HepG2 (cell line): Measurements from ENCODE around the gene ADGRL3. TPM values are rescaled to one million over a fixed set of nuclear protein-coding genes. Genes with fewer than 3 reads are reported as not detected.

Experiments
- CEBPG ChIP-seq: IDR thresholded peaks from 2 replicates; pipeline ENCODE4 v1.6.1; 2016
- DR1 ChIP-seq: sonication (generic); formaldehyde crosslinking; IDR thresholded peaks from 2 replicates; pipeline ENCODE4 v1.8.0; 2021; ENCODE audit warnings: mild to moderate bottlenecking, missing genetic modification reagents, inconsistent platforms
- FOSL2 ChIP-seq: sonication (generic); formaldehyde crosslinking; IDR thresholded peaks from 2 replicates; pipeline ENCODE4 v1.4.0; 2020; ENCODE audit warnings: missing genetic modification reagents
- GATAD2A ChIP-seq: IDR thresholded peaks from 2 replicates; pipeline ENCODE4 v1.6.1; 2016
- HES4 ChIP-seq: sonication (generic); formaldehyde crosslinking; IDR thresholded peaks from 2 replicates; pipeline ENCODE4 v1.9.0; 2021; ENCODE audit warnings: mild to moderate bottlenecking, missing genetic modification reagents, borderline replicate concordance
- HNRNPL ChIP-seq: fragments of 200-400 bp; formaldehyde crosslinking; IDR thresholded peaks from 2 replicates; pipeline ENCODE4 v1.6.1; 2017; ENCODE audit warnings: mild to moderate bottlenecking, low read depth, low read length
- KDM2A ChIP-seq: sonication (generic); formaldehyde crosslinking; IDR thresholded peaks from 2 replicates; pipeline ENCODE4 v1.4.0; 2020; ENCODE audit warnings: low read depth, missing genetic modification reagents, borderline replicate concordance
- MAX ChIP-seq: IDR thresholded peaks from 2 replicates; pipeline ENCODE4 v1.6.1; 2012; ENCODE audit warnings: inconsistent platforms
- MTA3 ChIP-seq: sonication (generic); formaldehyde crosslinking; IDR thresholded peaks from 2 replicates; pipeline ENCODE4 v1.4.0; 2020; ENCODE audit warnings: missing genetic modification reagents
- RARG ChIP-seq: sonication (generic); formaldehyde crosslinking; IDR thresholded peaks from 2 replicates; pipeline ENCODE4 v1.4.0; 2020; ENCODE audit warnings: low read depth, mild to moderate bottlenecking, missing genetic modification reagents
- RBFOX2 ChIP-seq: fragments of 200-400 bp; formaldehyde crosslinking; IDR thresholded peaks from 2 replicates; pipeline ENCODE4 v1.6.1; 2017; ENCODE audit warnings: low read depth, mild to moderate bottlenecking, low read length
- SMAD3 ChIP-seq: sonication (generic); formaldehyde crosslinking; IDR thresholded peaks from 2 replicates; pipeline ENCODE4 v1.4.0; 2020; ENCODE audit warnings: missing genetic modification reagents
- TCF7 ChIP-seq: sonication (generic); IDR thresholded peaks from 2 replicates; pipeline ENCODE4 v1.6.1; 2016; ENCODE audit warnings: antibody characterized with exemption, low read depth
- XRCC5 ChIP-seq: fragments of 200-400 bp; formaldehyde crosslinking; optimal IDR thresholded peaks from 2 replicates; pipeline ENCODE3; 2017; ENCODE audit warnings: mild to moderate bottlenecking, low read length
- ZMYM2 ChIP-seq: sonication (generic); formaldehyde crosslinking; IDR thresholded peaks from 2 replicates; pipeline ENCODE4 v1.8.0; 2022; ENCODE audit warnings: mild to moderate bottlenecking, missing genetic modification reagents
- ZNF12 ChIP-seq: sonication (generic); formaldehyde crosslinking; IDR thresholded peaks from 2 replicates; pipeline ENCODE4 v1.5.0; 2020; ENCODE audit warnings: missing genetic modification reagents
- ZNF264 ChIP-seq: sonication (generic); formaldehyde crosslinking; IDR thresholded peaks from 2 replicates; pipeline ENCODE4 v1.4.0; 2020; ENCODE audit warnings: missing genetic modification reagents
- polyA plus RNA-seq, 8 experiments: library from polyadenylated mRNA; depleted of rRNA in 3 of 8; stranded (reverse) in 7 of 8; unstranded in 1 of 8; fragments of >200 nt; fragmentation: Illumina TruSeq in 4 of 8; extraction: Trizol in 4 of 8; gene quantifications; 2 replicates each; pipeline versions ENCODE4 v1.2.1 to v1.2.3, GENCODE V29; 2011 to 2016; ENCODE audit warnings: low read depth in 4 of 8, missing spikeins in 1 of 8, mixed read lengths in 1 of 8; ENCODE audit not compliant: insufficient read depth in 1 of 8
- total RNA-seq, 5 experiments: library from RNA; depleted of rRNA; stranded (reverse); fragments of >200 nt; fragmentation: Illumina TruSeq; extraction: Trizol; gene quantifications; 2 replicates each; pipeline ENCODE4 v1.2.3, GENCODE V29; 2016; ENCODE audit warnings: low read depth in 1 of 5
- TF ChIP-seq, protein P1 (sequence below): IDR thresholded peaks from 2 replicates; pipeline ENCODE4 v1.6.1; 2016; ENCODE audit warnings: missing compliant biosample characterization, missing genetic modification reagents, borderline replicate concordance
- TF ChIP-seq, protein P2 (sequence below): IDR thresholded peaks from 2 replicates; pipeline ENCODE4 v1.4.0; 2020; ENCODE audit warnings: mild to moderate bottlenecking, missing genetic modification reagents
- TF ChIP-seq, protein P3 (sequence below): sonication (generic); formaldehyde crosslinking; IDR thresholded peaks from 2 replicates; pipeline ENCODE4 v1.4.0; 2020; ENCODE audit warnings: missing genetic modification reagents
- TF ChIP-seq, protein P4 (sequence below): fragments of 450-650 bp; IDR thresholded peaks from 2 replicates; pipeline ENCODE4 v1.6.1; 2016
- TF ChIP-seq, protein P5 (sequence below): sonication (generic); formaldehyde crosslinking; IDR thresholded peaks from 2 replicates; pipeline ENCODE4 v1.5.0; 2020; ENCODE audit warnings: mild to moderate bottlenecking, missing genetic modification reagents, moderate library complexity

The ADGRL3 gene
- total and polyA plus RNA-seq, 2 of the 13 experiments (the other 11 are each of a cell fraction or from before 2014, with no cell fraction given): 0.04 to 0.05 TPM

DNA sequence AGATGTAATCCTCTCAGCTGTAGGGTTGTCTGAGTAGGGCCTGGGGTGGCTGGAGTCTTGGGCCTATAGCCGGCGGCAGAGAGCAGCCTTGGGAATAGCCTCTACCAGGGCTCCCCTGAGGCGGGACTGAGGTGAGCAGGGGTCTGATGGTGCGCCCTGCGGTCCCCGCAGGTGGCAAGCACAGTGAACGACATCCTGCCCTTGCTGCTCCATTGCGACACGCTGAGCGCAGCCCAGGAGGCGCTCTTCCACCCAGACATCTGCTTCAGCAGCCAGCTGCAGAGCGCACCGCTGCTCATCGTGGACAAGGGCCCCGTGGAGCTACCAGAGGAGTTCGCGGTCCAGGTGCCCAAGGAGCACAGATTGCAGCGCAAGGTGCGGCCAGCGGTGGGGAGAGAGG, 317.0 kb downstream of the ADGRL3 start (continued):
- TF ChIP-seq, protein P1, sequence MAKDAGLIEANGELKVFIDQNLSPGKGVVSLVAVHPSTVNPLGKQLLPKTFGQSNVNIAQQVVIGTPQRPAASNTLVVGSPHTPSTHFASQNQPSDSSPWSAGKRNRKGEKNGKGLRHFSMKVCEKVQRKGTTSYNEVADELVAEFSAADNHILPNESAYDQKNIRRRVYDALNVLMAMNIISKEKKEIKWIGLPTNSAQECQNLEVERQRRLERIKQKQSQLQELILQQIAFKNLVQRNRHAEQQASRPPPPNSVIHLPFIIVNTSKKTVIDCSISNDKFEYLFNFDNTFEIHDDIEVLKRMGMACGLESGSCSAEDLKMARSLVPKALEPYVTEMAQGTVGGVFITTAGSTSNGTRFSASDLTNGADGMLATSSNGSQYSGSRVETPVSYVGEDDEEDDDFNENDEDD (CRISPR knock-in tag): 0 out of 2 replicates have a peak, but pooled peaks have one; percentile 15
- TF ChIP-seq ZNF264: 0 out of 2 replicates have a peak, but pooled peaks have one; percentile 55
- TF ChIP-seq ZNF12 (CRISPR knock-in tag): no peak
- TF ChIP-seq, protein P2, sequence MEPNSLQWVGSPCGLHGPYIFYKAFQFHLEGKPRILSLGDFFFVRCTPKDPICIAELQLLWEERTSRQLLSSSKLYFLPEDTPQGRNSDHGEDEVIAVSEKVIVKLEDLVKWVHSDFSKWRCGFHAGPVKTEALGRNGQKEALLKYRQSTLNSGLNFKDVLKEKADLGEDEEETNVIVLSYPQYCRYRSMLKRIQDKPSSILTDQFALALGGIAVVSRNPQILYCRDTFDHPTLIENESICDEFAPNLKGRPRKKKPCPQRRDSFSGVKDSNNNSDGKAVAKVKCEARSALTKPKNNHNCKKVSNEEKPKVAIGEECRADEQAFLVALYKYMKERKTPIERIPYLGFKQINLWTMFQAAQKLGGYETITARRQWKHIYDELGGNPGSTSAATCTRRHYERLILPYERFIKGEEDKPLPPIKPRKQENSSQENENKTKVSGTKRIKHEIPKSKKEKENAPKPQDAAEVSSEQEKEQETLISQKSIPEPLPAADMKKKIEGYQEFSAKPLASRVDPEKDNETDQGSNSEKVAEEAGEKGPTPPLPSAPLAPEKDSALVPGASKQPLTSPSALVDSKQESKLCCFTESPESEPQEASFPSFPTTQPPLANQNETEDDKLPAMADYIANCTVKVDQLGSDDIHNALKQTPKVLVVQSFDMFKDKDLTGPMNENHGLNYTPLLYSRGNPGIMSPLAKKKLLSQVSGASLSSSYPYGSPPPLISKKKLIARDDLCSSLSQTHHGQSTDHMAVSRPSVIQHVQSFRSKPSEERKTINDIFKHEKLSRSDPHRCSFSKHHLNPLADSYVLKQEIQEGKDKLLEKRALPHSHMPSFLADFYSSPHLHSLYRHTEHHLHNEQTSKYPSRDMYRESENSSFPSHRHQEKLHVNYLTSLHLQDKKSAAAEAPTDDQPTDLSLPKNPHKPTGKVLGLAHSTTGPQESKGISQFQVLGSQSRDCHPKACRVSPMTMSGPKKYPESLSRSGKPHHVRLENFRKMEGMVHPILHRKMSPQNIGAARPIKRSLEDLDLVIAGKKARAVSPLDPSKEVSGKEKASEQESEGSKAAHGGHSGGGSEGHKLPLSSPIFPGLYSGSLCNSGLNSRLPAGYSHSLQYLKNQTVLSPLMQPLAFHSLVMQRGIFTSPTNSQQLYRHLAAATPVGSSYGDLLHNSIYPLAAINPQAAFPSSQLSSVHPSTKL (CRISPR knock-in tag): peak; percentile 32; the same call in 1 of the 2 replicates
- TF ChIP-seq FOSL2 (CRISPR knock-in tag): peak; percentile 32; the same call in 1 of the 2 replicates
- TF ChIP-seq ZMYM2 (CRISPR knock-in tag): no peak
- no peak for TF ChIP-seq RBFOX2
- 0 out of 2 replicates have a peak, but pooled peaks have one; percentile 17 for TF ChIP-seq GATAD2A (CRISPR knock-in tag)
- TF ChIP-seq KDM2A (CRISPR knock-in tag): 0 out of 2 replicates have a peak, but pooled peaks have one; percentile 54
- no peak for TF ChIP-seq RARG
- peak; percentile 36; the same call in 1 of the 2 replicates for TF ChIP-seq MAX
- TF ChIP-seq SMAD3 (CRISPR knock-in tag): no peak
- 0 out of 2 replicates have a peak, but pooled peaks have one; percentile 21 for TF ChIP-seq HES4 (CRISPR knock-in tag)
- TF ChIP-seq, protein P3, sequence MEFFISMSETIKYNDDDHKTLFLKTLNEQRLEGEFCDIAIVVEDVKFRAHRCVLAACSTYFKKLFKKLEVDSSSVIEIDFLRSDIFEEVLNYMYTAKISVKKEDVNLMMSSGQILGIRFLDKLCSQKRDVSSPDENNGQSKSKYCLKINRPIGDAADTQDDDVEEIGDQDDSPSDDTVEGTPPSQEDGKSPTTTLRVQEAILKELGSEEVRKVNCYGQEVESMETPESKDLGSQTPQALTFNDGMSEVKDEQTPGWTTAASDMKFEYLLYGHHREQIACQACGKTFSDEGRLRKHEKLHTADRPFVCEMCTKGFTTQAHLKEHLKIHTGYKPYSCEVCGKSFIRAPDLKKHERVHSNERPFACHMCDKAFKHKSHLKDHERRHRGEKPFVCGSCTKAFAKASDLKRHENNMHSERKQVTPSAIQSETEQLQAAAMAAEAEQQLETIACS (CRISPR knock-in tag): no peak
- 0 out of 2 replicates have a peak, but pooled peaks have one; percentile 25 for TF ChIP-seq DR1
- peak; percentile 87 for TF ChIP-seq CEBPG (CRISPR knock-in tag)
- no peak for TF ChIP-seq MTA3 (CRISPR knock-in tag)
- TF ChIP-seq TCF7: no peak
- TF ChIP-seq HNRNPL: 0 out of 2 replicates have a peak, but pooled peaks have one; percentile 26
- TF ChIP-seq, protein P4, sequence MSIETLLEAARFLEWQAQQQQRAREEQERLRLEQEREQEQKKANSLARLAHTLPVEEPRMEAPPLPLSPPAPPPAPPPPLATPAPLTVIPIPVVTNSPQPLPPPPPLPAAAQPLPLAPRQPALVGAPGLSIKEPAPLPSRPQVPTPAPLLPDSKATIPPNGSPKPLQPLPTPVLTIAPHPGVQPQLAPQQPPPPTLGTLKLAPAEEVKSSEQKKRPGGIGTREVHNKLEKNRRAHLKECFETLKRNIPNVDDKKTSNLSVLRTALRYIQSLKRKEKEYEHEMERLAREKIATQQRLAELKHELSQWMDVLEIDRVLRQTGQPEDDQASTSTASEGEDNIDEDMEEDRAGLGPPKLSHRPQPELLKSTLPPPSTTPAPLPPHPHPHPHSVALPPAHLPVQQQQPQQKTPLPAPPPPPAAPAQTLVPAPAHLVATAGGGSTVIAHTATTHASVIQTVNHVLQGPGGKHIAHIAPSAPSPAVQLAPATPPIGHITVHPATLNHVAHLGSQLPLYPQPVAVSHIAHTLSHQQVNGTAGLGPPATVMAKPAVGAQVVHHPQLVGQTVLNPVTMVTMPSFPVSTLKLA: no peak
- TF ChIP-seq, protein P5, sequence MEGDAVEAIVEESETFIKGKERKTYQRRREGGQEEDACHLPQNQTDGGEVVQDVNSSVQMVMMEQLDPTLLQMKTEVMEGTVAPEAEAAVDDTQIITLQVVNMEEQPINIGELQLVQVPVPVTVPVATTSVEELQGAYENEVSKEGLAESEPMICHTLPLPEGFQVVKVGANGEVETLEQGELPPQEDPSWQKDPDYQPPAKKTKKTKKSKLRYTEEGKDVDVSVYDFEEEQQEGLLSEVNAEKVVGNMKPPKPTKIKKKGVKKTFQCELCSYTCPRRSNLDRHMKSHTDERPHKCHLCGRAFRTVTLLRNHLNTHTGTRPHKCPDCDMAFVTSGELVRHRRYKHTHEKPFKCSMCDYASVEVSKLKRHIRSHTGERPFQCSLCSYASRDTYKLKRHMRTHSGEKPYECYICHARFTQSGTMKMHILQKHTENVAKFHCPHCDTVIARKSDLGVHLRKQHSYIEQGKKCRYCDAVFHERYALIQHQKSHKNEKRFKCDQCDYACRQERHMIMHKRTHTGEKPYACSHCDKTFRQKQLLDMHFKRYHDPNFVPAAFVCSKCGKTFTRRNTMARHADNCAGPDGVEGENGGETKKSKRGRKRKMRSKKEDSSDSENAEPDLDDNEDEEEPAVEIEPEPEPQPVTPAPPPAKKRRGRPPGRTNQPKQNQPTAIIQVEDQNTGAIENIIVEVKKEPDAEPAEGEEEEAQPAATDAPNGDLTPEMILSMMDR (CRISPR knock-in tag): peak; percentile 81
- TF ChIP-seq XRCC5: peak; percentile 86
